Right kidney (tissue), 1 donor: ENCODE data around the gene SYPL1.

Source experiments
- DNase-seq: peaks from one replicate; pipeline ENCODE4 v3.0.0-alpha.2; 2016

SYPL1 gene

DNA sequence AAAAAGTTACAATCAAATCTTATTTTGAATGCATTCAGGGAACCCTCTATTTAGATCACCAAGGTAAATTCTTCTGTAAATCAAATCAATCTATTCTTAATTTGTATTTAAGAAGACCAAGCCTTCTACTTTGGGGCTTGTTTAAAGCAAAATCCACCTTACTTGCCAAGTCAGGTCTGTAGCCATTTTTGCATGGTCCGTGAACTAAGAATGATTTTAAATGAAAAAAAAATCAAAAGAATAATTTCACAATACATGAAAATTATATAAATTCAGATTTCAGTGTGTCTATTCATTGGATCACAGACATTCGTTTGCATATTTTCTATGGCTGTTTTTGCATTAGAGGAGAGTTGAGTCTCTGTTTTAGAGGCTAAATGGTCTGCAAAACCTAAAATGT, 59.4 kb downstream of the SYPL1 start:
- DNase-seq: no peak

DNA sequence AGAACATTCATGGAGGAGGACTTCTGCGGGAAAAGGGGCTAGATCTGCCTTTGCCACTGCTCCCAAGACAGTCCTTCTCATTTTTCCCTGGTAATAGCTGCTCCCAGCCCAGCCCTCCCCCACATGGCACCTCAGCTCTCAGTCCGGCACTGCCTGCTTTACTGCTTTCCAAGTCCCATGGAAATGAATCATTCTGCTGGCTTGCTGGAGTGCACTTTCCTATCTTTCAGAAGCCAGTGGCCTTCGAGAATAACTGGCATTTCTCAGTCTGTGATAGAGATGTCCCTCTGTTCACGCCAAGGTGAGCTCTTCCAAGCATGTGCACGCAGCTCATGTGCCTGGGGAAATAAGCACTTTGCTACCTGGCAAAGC, 61.4 kb downstream of the SYPL1 start:
- DNase-seq: no peak

DNA sequence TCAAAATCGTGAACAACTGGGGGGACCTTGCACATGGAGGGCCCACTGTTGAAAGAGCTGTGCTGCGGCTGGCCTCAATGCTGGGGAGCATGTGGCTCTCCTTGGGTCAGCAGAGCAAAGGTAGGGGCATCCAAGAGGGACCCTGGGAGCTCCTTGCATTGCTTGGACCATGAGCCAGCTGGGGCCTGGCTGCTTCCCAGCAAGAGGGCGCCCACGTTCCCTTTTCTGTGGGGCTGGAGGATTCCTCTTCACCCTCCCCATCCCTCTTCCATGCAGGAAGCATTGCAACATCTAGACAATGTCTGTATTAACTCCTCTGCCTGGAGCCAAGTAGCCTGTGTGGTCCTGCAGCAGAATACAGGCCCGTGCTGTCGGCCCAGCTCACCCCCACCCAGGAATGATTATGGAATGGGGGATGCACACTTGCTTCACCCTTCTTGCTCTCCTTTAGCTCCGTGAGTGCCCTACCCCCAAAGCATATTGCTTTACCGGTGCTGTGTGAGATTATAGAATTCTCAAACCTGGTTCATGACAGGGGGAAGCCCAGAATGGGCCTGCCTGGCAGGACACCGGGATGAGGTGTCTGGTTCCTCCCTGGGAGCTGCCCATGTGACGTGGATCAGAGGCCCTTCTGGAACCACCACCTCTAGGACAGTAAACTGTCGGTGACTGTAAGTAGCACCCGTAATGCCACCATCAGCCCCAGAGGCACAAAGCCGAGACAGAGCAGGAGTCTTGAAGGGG, 61.9 kb downstream of the SYPL1 start:
- no peak for DNase-seq

DNA sequence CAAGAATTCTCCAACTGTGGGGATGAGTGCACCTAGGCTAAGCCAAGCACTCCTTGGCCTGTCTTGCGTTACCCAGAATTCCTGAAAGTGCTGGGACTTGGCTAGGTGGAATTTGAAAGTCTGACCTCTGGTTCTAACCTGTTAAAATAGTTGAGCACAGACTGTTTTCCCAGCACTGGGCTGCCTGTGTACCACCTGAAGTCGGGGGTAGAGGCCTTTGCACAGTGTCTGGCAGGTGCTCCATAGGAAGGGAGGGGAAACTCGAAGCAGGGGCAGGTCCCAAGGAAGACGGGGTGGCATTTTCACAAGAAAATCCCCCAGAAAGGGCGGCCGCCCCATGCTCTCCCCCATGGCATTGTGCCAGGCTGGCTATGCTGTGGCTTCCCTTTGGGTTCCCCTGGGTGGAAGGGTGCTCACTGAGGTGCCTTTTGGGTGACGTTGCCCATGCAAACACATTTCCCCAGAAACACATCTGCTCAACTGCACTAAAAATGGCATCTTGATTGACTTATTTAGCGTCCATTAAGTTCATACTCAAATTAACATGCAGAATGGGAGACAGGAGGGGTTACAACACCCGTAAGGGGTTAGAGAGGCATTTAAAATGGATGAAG, 62.9 kb downstream of the SYPL1 start:
- no peak for DNase-seq

DNA sequence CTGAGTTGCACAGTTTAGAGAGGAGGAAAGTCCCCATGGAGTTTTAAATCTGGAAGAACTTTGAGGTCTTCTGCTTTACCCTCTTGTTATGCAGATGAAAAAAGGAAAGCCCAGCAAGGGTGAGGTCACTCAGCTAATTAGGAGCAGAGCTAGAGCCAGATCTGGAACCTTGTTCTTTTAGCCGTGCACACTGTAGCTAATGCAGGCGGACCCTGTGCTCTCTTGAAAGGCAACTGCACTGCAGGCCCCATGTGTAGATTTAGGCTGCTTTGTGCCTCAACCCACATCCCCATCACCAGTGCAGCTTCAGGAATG, 63.4 kb downstream of the SYPL1 start:
- DNase-seq: no peak

DNA sequence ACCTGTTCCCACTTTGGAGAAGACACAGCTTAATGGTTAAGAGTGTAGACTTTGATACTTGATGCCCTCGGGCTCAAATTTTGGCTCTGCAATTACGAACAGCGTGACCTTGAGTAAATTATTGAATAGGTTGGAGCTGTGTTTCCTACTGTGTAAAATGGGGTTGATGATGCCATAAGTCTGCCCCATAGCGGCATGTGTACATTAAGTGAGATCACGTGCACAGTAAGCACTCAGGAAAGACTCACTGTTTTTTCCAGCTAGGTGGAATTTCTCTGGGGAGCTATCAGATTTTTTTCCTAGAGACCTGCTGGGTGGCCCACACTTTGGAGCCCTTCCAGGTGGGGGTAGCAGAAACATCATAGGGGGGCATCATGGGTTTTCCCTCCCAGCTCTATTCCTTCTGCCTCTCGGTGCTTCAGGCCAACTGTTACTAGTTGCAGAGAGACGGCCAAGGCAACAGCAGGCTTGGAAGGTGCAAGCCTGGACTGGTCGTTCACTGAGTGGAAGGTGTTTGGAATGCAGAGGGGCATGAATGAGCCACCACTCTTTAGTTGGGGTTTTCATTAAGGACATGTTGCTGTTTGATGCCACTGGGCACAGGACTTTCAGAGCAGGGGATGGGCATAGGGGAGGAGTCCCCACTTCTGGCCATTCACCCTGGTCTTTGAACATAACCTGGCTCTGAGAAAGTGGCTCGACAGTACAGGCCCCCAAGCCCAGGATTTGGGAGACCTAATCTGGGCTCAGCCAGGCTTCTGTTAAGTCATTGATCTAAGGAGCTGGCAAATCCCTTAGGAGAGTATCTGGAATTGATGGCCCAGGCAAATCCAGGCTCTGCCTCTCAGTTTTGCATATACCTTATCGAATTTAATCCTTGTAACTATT, 64.0 kb downstream of the SYPL1 start:
- DNase-seq: no peak

DNA sequence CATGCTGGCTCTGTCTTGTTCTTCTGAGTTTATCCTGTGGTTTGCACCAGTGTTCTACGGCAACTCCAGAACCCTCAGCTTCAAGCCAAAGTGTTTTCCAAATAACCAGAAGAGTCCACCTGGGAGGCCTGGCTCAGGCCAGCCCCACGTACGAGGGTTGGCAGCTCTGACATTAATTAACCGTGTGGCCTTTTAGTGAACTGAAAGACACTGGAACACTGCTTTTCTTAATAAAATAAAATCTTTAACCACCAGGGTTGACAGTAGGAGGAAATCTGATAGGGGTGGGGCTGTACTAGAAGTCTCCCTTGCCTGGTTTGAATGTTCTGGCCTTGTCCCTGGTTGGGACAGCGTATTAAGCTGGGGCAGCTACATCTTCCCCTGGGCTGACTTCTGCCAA, 64.9 kb downstream of the SYPL1 start:
- no peak for DNase-seq

DNA sequence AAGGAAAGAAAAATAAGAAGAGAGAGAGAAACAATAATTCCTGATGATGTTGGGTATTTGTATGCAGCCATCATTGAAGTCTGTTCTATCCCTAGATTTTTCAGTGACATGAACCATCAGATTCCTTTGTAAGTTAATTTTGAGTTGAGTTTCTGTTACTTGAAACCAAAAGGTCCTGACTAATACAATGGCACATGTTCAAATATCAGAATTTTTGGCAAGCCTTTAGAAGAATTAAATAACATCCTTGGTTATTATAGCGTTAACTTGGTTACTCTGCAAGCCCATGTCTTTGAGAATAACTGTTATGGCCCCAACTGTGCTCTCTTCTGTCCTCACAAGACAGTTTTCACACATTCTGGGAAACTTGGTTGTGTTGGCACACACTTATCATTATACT, 66.5 kb downstream of the SYPL1 start:
- no peak for DNase-seq

DNA sequence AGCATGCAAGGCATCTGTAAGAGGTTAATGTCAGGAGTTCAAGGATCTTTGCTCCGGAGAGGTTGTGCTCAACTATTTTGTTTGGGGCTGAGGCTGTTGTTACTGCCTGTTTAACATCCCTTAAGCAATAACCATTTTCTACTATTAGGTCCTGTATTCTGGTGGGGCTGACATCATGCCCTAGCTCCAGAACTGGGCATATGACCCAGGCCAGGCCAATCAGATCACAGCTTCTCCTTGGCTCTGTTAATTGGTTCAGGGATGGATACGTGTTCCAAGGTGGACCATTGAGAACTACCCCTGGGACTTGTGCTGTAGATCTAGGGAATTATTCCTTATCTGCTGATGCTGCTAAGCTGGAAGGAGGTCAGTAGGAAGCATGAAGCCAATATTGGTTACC, 67.0 kb downstream of the SYPL1 start:
- DNase-seq: no peak

DNA sequence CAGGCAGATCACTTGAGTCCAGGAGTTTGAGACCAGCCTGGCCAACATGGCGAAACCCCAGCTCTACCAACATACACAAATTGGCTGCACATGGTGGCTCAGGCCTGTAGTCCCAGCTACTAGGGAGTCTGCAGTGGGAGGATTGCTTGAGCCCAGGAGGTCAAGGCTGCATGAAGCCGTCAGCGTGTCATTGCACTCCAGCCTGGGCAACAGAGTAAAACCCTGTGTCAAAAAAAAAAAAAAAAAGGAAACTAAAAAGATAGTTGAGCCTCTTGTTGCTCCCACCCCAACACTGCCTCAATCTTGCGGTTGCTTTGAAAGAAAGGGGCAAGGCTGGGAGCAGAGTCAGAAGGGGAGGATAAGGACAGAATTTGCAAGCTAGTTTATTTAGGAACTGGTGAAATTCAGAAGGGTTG, 69.9 kb downstream of the SYPL1 start:
- no peak for DNase-seq

DNA sequence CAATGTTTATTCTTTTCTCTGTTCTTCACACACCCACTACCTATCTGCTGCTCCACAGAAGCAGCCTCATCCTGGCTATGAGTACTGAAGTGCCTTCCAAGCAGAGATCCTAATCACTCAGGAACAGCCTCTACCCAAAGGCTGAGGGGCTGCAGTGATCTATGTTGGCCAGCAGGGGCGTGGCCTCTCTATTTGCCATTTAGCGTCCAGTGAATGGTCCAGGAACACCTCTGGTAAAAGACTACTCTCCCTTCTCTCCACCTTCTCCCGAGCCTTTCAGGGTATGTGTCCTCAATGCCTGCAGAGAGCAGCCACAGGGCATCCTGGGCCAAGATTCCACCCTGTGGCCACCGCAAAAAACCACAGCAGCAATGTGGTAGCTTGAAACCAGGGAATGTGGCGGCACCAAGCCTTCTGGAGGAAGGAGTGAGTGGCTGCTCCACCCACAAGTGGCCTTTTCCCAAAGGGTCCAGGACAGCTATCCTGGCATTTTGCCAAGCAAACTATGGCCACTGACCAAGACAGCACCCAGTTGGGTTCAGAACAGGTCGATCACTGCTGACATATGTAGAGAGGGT, 70.9 kb downstream of the SYPL1 start:
- DNase-seq: peak; percentile 41
